ENCODE measurements around the gene MED25. TPM values are rescaled to one million over a fixed set of nuclear protein-coding genes. Genes with fewer than 3 reads are reported as not detected.
A peak's percentile ranks its signal among the peaks of the same experiment; 100 is the strongest.

Gene MED25
- polyA plus RNA-seq, result 18.9 and 22.0 TPM in 2 replicates
- polyA minus RNA-seq, result 25.9 and 27.5 TPM in 2 replicates

DNA sequence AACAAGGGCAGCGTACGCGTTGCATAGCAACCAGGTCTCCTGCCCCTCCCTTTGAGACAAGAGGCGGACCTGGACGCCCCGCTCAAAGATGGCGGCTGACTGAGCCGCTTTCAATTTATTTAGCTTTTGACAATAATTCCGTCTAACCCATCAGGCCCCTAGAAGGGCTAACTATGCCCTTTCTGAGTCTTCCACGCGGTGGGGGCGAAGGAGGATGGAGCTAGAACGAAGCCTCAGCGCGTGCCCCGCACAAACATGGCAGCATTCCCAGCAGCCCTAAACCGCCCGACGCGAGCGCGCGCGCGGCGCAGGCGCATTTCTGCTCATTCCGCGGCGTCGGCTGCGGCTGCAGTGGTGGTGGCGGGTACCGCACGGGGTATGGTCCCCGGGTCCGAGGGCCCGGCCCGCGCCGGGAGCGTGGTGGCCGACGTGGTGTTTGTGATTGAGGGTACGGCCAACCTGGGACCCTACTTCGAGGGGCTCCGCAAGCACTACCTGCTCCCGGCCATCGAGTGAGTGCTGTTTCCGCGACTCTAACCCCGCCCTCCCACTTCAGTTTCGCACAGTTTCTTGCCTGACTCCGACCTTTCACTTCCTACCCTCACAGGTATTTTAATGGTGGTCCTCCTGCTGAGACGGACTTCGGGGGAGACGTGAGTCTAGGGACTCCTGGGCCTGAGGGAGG is at the start of gene MED25:
MED25 (plus strand) TSS at position 326 of the 685 bp plus-strand sequence; CDS start at position 379, 53 bp downstream.
- no peaks in the 10 kb centered on the region for H4K20me1 ChIP-seq (ENCODE audit: insufficient read depth)
- H3K9ac ChIP-seq (ENCODE audit: low read length), result peak within 1 kb of the TSS; percentile 89
- no peaks in the 10 kb centered on the region for H3F3A ChIP-seq (ENCODE audit: insufficient read depth, low read length, poor library complexity, severe bottlenecking)
- no peaks in the 10 kb centered on the region for H3K9me3 ChIP-seq (ENCODE audit: low read length)
- H3K27me3 ChIP-seq (ENCODE audit: insufficient read depth, low read depth, low read length), result no peaks in the 10 kb centered on the region
- peak within 1 kb of the TSS; percentile 82 for H3K4me2 ChIP-seq (ENCODE audit: low read length)
- H3K36me3 ChIP-seq (ENCODE audit: insufficient read depth, low read length), result no peaks in the 10 kb centered on the region
- peak within 1 kb of the TSS; percentile 96 for H3K27ac ChIP-seq (ENCODE audit: low read length)
- no peaks in the 10 kb centered on the region for H3K9me2 ChIP-seq (ENCODE audit: insufficient read depth, low read length)
- peaks cover 20% of the 10 kb centered on the region for H3K79me2 ChIP-seq (replicated peaks; ENCODE audit: insufficient read depth, low read length)
- peak within 1 kb of the TSS; percentile 67 for H2AFZ ChIP-seq (ENCODE audit: low read depth, low read length)
- H3K4me3 ChIP-seq (ENCODE audit: low read length), result peak within 1 kb of the TSS; percentile 97
- peak; percentile 59 for TF ChIP-seq TAF1 (IDR thresholded peaks at IDR 0.05; ENCODE audit: low read depth)
- TF ChIP-seq, protein P1, sequence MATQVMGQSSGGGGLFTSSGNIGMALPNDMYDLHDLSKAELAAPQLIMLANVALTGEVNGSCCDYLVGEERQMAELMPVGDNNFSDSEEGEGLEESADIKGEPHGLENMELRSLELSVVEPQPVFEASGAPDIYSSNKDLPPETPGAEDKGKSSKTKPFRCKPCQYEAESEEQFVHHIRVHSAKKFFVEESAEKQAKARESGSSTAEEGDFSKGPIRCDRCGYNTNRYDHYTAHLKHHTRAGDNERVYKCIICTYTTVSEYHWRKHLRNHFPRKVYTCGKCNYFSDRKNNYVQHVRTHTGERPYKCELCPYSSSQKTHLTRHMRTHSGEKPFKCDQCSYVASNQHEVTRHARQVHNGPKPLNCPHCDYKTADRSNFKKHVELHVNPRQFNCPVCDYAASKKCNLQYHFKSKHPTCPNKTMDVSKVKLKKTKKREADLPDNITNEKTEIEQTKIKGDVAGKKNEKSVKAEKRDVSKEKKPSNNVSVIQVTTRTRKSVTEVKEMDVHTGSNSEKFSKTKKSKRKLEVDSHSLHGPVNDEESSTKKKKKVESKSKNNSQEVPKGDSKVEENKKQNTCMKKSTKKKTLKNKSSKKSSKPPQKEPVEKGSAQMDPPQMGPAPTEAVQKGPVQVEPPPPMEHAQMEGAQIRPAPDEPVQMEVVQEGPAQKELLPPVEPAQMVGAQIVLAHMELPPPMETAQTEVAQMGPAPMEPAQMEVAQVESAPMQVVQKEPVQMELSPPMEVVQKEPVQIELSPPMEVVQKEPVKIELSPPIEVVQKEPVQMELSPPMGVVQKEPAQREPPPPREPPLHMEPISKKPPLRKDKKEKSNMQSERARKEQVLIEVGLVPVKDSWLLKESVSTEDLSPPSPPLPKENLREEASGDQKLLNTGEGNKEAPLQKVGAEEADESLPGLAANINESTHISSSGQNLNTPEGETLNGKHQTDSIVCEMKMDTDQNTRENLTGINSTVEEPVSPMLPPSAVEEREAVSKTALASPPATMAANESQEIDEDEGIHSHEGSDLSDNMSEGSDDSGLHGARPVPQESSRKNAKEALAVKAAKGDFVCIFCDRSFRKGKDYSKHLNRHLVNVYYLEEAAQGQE (IDR thresholded peaks at IDR 0.05; ENCODE audit: borderline replicate concordance), result peak; percentile 15
- peak; percentile 52 for TF ChIP-seq SMC3 (conservative IDR thresholded peaks at IDR 0.05; ENCODE audit: poor library complexity)
- TF ChIP-seq MXI1 (conservative IDR thresholded peaks at IDR 0.05; ENCODE audit: poor library complexity, severe bottlenecking), result peak; percentile 73
- peak; percentile 78 for TF ChIP-seq POLR2AphosphoS5 (IDR thresholded peaks at IDR 0.05)
- TF ChIP-seq, protein P2, sequence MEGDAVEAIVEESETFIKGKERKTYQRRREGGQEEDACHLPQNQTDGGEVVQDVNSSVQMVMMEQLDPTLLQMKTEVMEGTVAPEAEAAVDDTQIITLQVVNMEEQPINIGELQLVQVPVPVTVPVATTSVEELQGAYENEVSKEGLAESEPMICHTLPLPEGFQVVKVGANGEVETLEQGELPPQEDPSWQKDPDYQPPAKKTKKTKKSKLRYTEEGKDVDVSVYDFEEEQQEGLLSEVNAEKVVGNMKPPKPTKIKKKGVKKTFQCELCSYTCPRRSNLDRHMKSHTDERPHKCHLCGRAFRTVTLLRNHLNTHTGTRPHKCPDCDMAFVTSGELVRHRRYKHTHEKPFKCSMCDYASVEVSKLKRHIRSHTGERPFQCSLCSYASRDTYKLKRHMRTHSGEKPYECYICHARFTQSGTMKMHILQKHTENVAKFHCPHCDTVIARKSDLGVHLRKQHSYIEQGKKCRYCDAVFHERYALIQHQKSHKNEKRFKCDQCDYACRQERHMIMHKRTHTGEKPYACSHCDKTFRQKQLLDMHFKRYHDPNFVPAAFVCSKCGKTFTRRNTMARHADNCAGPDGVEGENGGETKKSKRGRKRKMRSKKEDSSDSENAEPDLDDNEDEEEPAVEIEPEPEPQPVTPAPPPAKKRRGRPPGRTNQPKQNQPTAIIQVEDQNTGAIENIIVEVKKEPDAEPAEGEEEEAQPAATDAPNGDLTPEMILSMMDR (IDR thresholded peaks at IDR 0.05; ENCODE audit: poor library complexity, severe bottlenecking), result peak; percentile 70
- TF ChIP-seq RAD21 (conservative IDR thresholded peaks at IDR 0.05), result no peak
- TF ChIP-seq EP300 (conservative IDR thresholded peaks at IDR 0.05; ENCODE audit: poor library complexity, severe bottlenecking), result peak; percentile 60
- no peak for TF ChIP-seq EZH2 (IDR thresholded peaks at IDR 0.05; ENCODE audit: borderline replicate concordance, insufficient read depth, low read length, poor library complexity, severe bottlenecking)

DNA sequence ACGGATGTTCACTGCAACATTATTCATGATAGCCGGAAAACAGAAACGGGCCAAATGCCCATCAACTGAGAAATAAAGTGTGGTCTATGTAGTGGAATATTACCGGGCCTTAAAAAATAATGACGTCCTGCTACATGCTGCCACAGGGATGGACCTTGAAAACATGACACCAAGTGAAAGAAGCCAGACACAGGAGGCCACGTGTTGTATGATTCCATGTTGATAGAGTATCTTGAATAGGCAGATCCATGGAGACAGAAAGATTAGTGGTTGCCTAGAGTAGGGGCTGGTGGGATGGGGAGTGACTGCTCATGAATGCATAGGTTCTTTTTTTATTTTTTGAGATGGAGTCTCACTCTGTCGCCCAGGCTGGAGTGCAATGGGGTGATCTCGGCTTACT is 47.6 kb upstream of the MED25 start:
- Histone ChIP-seq H2AFZ (ENCODE audit: low read depth, low read length) (no peak overlapping the region), H3K9ac (ENCODE audit: low read length) (no peak overlapping the region), H3K27ac (ENCODE audit: low read length) (no peak overlapping the region), H3K79me2 (replicated peaks; ENCODE audit: insufficient read depth, low read length) (peaks cover 21% of the 10 kb centered on the region), H3K4me3 (ENCODE audit: low read length) (no peak overlapping the region), H4K20me1 (ENCODE audit: insufficient read depth) (no peaks in the 10 kb centered on the region), H3K9me2 (ENCODE audit: insufficient read depth, low read length) (no peaks in the 10 kb centered on the region), H3K27me3 (ENCODE audit: insufficient read depth, low read depth, low read length) (no peaks in the 10 kb centered on the region), H3K4me2 (ENCODE audit: low read length) (no peak overlapping the region), H3F3A (ENCODE audit: insufficient read depth, low read length, poor library complexity, severe bottlenecking) (no peaks in the 10 kb centered on the region), H3K9me3 (ENCODE audit: low read length) (no peaks in the 10 kb centered on the region), H3K36me3 (ENCODE audit: insufficient read depth, low read length) (no peaks in the 10 kb centered on the region)
- no peak for TF ChIP-seq SMC3 (conservative IDR thresholded peaks at IDR 0.05; ENCODE audit: poor library complexity)
- TF ChIP-seq POLR2AphosphoS5 (IDR thresholded peaks at IDR 0.05), result no peak
- no peak for TF ChIP-seq RAD21 (conservative IDR thresholded peaks at IDR 0.05)
- TF ChIP-seq TAF1 (IDR thresholded peaks at IDR 0.05; ENCODE audit: low read depth), result no peak
- TF ChIP-seq, protein P1 (IDR thresholded peaks at IDR 0.05; ENCODE audit: borderline replicate concordance), result no peak
- no peak for TF ChIP-seq EZH2 (IDR thresholded peaks at IDR 0.05; ENCODE audit: borderline replicate concordance, insufficient read depth, low read length, poor library complexity, severe bottlenecking)
- TF ChIP-seq MXI1 (conservative IDR thresholded peaks at IDR 0.05; ENCODE audit: poor library complexity, severe bottlenecking), result no peak
- no peak for TF ChIP-seq EP300 (conservative IDR thresholded peaks at IDR 0.05; ENCODE audit: poor library complexity, severe bottlenecking)
- TF ChIP-seq, protein P2 (IDR thresholded peaks at IDR 0.05; ENCODE audit: poor library complexity, severe bottlenecking), result no peak
